ENCODE results near the gene UBE2QL1. TPM values are rescaled to one million over a fixed set of nuclear protein-coding genes. Genes with fewer than 3 reads are reported as not detected.

Gene UBE2QL1
- total RNA-seq, 1 experiment from 2014 or later: 0.50 TPM

DNA sequence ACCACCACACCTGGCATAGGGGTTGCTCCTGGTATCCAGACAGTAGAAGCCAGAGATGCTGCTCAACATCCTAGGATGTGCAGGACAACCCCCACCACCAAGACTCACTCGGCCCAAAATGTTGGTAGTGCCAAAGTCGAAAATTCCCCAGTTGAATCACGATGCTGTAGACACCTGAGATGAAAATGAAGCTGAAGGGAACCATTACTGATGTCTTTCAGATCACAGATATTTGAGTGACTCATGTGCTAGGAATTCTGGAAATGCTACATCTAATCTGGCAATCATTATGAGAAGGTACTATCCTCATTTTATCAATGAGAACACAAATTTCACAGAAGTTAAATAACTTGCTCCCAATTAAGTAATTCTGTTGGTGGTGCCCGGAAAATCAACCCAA lies 21.0 kb upstream of the UBE2QL1 start:
- ATAC-seq (no peak), DNase-seq (ENCODE audit: low spot score) (no peak)
- Mint-ChIP-seq H3K9me3 (peaks cover 16% of the 10 kb centered on the region), H3K27ac (no peak overlapping the region), H3K4me1 (no peaks in the 10 kb centered on the region), H3K4me3 (no peak overlapping the region), H3K36me3 (no peaks in the 10 kb centered on the region), H3K27me3 (ENCODE audit: low read depth) (peaks cover 10% of the 10 kb centered on the region; the same call in 1 of the 2 replicates)
- ChIA-PET CTCF (no interaction called here), POLR2A (no interaction called here)
- TF ChIP-seq PRRX2 (CRISPR knock-in tag; IDR thresholded peaks at IDR 0.05): no peak
- TF ChIP-seq ERG (CRISPR knock-in tag; IDR thresholded peaks at IDR 0.05): no peak
- no peak for TF ChIP-seq IRF2 (CRISPR knock-in tag; IDR thresholded peaks at IDR 0.05; ENCODE audit: borderline replicate concordance, low read depth)
- no peak for TF ChIP-seq E2F1 (CRISPR knock-in tag; IDR thresholded peaks at IDR 0.05)

GRCh38 chr5:6430418-6431028 lies 18.1 kb upstream of the UBE2QL1 start:
- TF ChIP-seq, protein P1, sequence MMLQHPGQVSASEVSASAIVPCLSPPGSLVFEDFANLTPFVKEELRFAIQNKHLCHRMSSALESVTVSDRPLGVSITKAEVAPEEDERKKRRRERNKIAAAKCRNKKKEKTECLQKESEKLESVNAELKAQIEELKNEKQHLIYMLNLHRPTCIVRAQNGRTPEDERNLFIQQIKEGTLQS (CRISPR knock-in tag; conservative IDR thresholded peaks at IDR 0.05): no peak
- TF ChIP-seq CREM (CRISPR knock-in tag; IDR thresholded peaks at IDR 0.05) (no peak), NR1H2 (CRISPR knock-in tag; IDR thresholded peaks at IDR 0.05) (no peak)
- DNase-seq (ENCODE audit: low spot score): no peak
- ChIA-PET CTCF (no interaction called here), POLR2A (no interaction called here)
- Mint-ChIP-seq H3K27me3 (ENCODE audit: low read depth) (peaks cover 12% of the 10 kb centered on the region), H3K36me3 (no peaks in the 10 kb centered on the region), H3K4me1 (no peaks in the 10 kb centered on the region), H3K4me3 (no peak overlapping the region), H3K9me3 (peaks cover 16% of the 10 kb centered on the region), H3K27ac (no peak overlapping the region)
- ATAC-seq: no peak

DNA sequence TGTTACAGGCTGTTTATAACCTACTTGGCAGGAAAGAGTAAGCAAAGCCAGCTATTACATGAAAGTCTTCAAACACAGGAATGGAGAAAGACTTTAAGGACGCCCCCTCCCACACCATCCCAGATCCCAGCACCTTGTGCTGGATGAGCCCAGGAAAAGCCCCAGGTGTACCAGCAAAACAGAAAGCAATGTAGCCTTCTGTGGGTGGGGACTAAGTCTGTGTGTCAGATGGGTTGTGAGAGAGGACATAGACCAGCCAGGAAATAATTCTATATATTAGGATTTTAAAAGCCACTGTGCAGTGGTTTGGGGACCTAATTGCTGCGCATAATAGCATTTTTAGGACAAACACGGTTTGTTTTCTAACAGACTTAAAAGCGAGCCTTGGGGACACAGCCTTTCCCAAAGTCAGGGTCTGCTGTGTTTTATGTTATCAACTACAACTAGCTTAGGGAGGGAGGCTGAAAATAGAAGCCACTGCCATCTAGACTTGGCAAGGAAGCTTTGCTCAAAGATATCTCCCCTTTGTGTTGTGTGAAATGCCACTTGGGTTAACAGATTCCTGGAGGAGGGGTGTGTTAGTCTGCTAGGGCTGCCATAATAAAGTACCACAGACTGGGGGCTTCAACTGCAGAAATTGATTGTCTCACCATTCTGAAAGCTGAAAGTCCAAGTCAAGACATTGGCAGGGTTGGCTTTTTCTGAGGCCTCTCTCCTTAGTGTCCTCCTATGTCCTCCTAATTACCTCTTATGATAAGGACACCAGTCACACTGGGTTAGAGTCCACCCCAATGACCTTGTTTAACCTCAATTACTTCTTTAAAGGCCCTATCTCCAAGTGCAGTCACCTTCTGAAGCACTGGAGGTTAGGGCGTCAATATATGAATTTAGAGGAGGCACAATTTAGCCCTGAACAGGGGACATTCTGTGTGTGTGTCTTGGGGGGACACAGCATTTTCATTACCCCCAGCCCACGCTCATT lies 17.2 kb upstream of the UBE2QL1 start:
- Mint-ChIP-seq H3K4me1 (no peaks in the 10 kb centered on the region), H3K36me3 (no peaks in the 10 kb centered on the region), H3K27me3 (ENCODE audit: low read depth) (peaks cover 18% of the 10 kb centered on the region), H3K4me3 (no peak overlapping the region), H3K9me3 (peaks cover 16% of the 10 kb centered on the region), H3K27ac (no peak overlapping the region)
- ATAC-seq (no peak), DNase-seq (ENCODE audit: low spot score) (no peak)
- ChIA-PET CTCF (no interaction called here), POLR2A (no interaction called here)
- TF ChIP-seq MAX (CRISPR knock-in tag; IDR thresholded peaks at IDR 0.05) (no peak), GRHL2 (CRISPR knock-in tag; IDR thresholded peaks at IDR 0.05; ENCODE audit: insufficient replicate concordance, severe bottlenecking) (no peak), NFE2L1 (CRISPR knock-in tag; IDR thresholded peaks at IDR 0.05) (no peak), OVOL2 (CRISPR knock-in tag; IDR thresholded peaks at IDR 0.05; ENCODE audit: borderline replicate concordance) (no peak), MYBL2 (CRISPR knock-in tag; IDR thresholded peaks at IDR 0.05) (no peak), IRF2 (CRISPR knock-in tag; IDR thresholded peaks at IDR 0.05; ENCODE audit: borderline replicate concordance, low read depth) (no peak), ELF4 (CRISPR knock-in tag; IDR thresholded peaks at IDR 0.05; ENCODE audit: low read depth) (no peak), FOXP1 (CRISPR knock-in tag; IDR thresholded peaks at IDR 0.05; ENCODE audit: borderline replicate concordance) (no peak), HMGA2 (CRISPR knock-in tag; IDR thresholded peaks at IDR 0.05) (no peak)
- TF ChIP-seq, protein P2, sequence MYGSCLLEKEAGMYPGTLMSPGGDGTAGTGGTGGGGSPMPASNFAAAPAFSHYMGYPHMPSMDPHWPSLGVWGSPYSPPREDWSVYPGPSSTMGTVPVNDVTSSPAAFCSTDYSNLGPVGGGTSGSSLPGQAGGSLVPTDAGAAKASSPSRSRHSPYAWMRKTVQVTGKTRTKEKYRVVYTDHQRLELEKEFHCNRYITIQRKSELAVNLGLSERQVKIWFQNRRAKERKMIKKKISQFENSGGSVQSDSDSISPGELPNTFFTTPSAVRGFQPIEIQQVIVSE (CRISPR knock-in tag; IDR thresholded peaks at IDR 0.05; ENCODE audit: borderline replicate concordance): no peak
- TF ChIP-seq, protein P3, sequence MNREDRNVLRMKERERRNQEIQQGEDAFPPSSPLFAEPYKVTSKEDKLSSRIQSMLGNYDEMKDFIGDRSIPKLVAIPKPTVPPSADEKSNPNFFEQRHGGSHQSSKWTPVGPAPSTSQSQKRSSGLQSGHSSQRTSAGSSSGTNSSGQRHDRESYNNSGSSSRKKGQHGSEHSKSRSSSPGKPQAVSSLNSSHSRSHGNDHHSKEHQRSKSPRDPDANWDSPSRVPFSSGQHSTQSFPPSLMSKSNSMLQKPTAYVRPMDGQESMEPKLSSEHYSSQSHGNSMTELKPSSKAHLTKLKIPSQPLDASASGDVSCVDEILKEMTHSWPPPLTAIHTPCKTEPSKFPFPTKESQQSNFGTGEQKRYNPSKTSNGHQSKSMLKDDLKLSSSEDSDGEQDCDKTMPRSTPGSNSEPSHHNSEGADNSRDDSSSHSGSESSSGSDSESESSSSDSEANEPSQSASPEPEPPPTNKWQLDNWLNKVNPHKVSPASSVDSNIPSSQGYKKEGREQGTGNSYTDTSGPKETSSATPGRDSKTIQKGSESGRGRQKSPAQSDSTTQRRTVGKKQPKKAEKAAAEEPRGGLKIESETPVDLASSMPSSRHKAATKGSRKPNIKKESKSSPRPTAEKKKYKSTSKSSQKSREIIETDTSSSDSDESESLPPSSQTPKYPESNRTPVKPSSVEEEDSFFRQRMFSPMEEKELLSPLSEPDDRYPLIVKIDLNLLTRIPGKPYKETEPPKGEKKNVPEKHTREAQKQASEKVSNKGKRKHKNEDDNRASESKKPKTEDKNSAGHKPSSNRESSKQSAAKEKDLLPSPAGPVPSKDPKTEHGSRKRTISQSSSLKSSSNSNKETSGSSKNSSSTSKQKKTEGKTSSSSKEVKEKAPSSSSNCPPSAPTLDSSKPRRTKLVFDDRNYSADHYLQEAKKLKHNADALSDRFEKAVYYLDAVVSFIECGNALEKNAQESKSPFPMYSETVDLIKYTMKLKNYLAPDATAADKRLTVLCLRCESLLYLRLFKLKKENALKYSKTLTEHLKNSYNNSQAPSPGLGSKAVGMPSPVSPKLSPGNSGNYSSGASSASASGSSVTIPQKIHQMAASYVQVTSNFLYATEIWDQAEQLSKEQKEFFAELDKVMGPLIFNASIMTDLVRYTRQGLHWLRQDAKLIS (CRISPR knock-in tag; IDR thresholded peaks at IDR 0.05; ENCODE audit: borderline replicate concordance): no peak
- TF ChIP-seq, protein P4, sequence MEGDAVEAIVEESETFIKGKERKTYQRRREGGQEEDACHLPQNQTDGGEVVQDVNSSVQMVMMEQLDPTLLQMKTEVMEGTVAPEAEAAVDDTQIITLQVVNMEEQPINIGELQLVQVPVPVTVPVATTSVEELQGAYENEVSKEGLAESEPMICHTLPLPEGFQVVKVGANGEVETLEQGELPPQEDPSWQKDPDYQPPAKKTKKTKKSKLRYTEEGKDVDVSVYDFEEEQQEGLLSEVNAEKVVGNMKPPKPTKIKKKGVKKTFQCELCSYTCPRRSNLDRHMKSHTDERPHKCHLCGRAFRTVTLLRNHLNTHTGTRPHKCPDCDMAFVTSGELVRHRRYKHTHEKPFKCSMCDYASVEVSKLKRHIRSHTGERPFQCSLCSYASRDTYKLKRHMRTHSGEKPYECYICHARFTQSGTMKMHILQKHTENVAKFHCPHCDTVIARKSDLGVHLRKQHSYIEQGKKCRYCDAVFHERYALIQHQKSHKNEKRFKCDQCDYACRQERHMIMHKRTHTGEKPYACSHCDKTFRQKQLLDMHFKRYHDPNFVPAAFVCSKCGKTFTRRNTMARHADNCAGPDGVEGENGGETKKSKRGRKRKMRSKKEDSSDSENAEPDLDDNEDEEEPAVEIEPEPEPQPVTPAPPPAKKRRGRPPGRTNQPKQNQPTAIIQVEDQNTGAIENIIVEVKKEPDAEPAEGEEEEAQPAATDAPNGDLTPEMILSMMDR (IDR thresholded peaks at IDR 0.05): no peak
- TF ChIP-seq, protein P1 (CRISPR knock-in tag; conservative IDR thresholded peaks at IDR 0.05): no peak

All from WTC11 (cell line).